NCI-H748 (cell line): ENCODE results near the gene MID1.

ENCODE experiments used
- DNase-seq: peaks from one replicate; lab custom pipeline; 2025; ENCODE audit not compliant: unreplicated experiment; lab: John Stamatoyannopoulos, UW

The MID1 gene

GRCh38 chrX:10502961-10503360 lies 117.4 kb downstream of the MID1 start:
- DNase-seq: no peak

- DNase-seq: no peak
Measured at GRCh38 chrX:10501611-10502010, 118.8 kb downstream of the MID1 start.

GRCh38 chrX:10496345-10496965 lies 123.9 kb downstream of the MID1 start:
- no peak for DNase-seq

- DNase-seq: no peak
Measured at GRCh38 chrX:10495677-10496076, 124.7 kb downstream of the MID1 start.

- no peak for DNase-seq
Measured at GRCh38 chrX:10492250-10492649, 128.1 kb downstream of the MID1 start.

- DNase-seq: no peak
Measured at GRCh38 chrX:10486373-10486772, 134.0 kb downstream of the MID1 start.

GRCh38 chrX:10485326-10485725 lies 135.1 kb downstream of the MID1 start:
- no peak for DNase-seq

GRCh38 chrX:10484683-10485247 lies 135.6 kb downstream of the MID1 start:
- no peak for DNase-seq

GRCh38 chrX:10483191-10483831 lies 137.1 kb downstream of the MID1 start:
- DNase-seq: no peak

- DNase-seq: no peak
Measured at GRCh38 chrX:10482708-10483107, 137.7 kb downstream of the MID1 start.

- DNase-seq: no peak
Measured at GRCh38 chrX:10482261-10482660, 138.1 kb downstream of the MID1 start.

GRCh38 chrX:10480861-10481260 lies 139.5 kb downstream of the MID1 start:
- no peak for DNase-seq

GRCh38 chrX:10479508-10479907 lies 140.9 kb downstream of the MID1 start:
- DNase-seq: no peak

- no peak for DNase-seq
Measured at GRCh38 chrX:10477525-10477924, 142.9 kb downstream of the MID1 start.

GRCh38 chrX:10474913-10475568 lies 145.3 kb downstream of the MID1 start:
- DNase-seq: no peak

- peak; percentile 10 for DNase-seq
Measured at GRCh38 chrX:10474510-10474909, 145.9 kb downstream of the MID1 start.

GRCh38 chrX:10471418-10471817 lies 149.0 kb downstream of the MID1 start:
- DNase-seq: no peak

- DNase-seq: no peak
Measured at GRCh38 chrX:10470009-10470408, 150.4 kb downstream of the MID1 start.

- no peak for DNase-seq
Measured at GRCh38 chrX:10467793-10468192, 152.6 kb downstream of the MID1 start.

- no peak for DNase-seq
Measured at GRCh38 chrX:10465254-10465653, 155.1 kb downstream of the MID1 start.

GRCh38 chrX:10457092-10457491 lies 163.3 kb downstream of the MID1 start:
- DNase-seq: no peak

- no peak for DNase-seq
Measured at GRCh38 chrX:10453945-10454344, 166.4 kb downstream of the MID1 start.
